ENCODE data around the gene LTF.
"Not testable (repeated sequence)": the region's sequence is repeated elsewhere in the genome, so short reads cannot be mapped to it uniquely, and the experiment has no call there.

LTF gene

DNA sequence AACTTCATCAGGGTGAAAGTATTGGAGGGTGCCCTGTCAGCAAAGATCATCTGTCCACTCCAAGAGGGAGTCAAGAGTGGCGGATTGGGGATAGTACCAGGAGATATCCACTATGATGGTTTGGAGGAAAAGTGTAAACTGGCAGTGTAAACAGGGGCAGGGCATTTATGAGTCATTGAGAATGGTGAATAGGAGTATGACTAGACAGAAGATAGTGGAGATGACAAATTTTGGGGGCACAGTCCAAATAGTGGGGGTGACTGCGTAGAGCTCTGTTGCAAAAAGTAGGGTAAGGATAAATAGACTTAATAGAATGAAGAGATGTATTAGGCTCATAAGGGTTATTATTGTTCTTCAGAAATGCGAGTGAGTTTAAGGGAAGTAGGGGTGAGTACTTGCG, 75.9 kb downstream of the LTF start:
- DNase-seq, result not testable (repeated sequence)

DNA sequence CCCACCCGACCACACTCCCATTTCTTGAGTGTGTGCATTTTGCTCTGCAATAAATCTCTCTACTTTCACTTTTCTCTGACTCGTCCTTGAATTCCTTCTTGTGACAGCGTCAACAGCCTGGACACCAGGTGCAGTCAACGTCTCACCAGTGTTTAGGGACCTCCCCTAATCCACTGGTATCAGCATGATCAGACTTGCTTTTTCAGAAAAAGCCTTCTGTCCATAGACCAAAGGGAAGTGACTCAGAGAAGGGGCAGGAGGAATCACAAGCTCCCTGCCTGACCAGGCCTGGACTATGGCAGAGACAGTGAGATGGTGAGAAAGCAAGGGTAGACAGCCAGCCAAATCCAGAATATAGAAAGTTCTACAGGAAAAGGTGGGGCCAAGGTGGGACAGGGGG, 78.5 kb downstream of the LTF start:
- DNase-seq, result no peak
